Liver (tissue), 3 donors: Measurements from ENCODE around the gene PDE4D.

Experiments used
- EGR1 ChIP-seq, 2 donors: IDR thresholded peaks; 2 replicates each; pipeline ENCODE4 v1.6.1; 2016 to 2018; ENCODE audit warnings: antibody characterized with exemption in 2 of 2, low read depth in 2 of 2
- FOXA1 ChIP-seq: IDR thresholded peaks from 2 replicates; pipeline ENCODE4 v1.6.1; 2016; ENCODE audit warnings: antibody characterized with exemption
- GABPA ChIP-seq, 2 donors: IDR thresholded peaks in 1 of 2; conservative IDR thresholded peaks in 1 of 2; 2 replicates each; pipeline ENCODE4 v1.6.1; 2016; ENCODE audit warnings: antibody characterized with exemption in 2 of 2, mild to moderate bottlenecking in 1 of 2, moderate library complexity in 1 of 2
- HNF4G ChIP-seq: IDR thresholded peaks from 2 replicates; pipeline ENCODE4 v1.6.1; 2016; ENCODE audit warnings: antibody characterized with exemption
- JUND ChIP-seq, 2 donors: IDR thresholded peaks; 2 replicates each; pipeline ENCODE4 v1.6.1; 2016; ENCODE audit warnings: antibody characterized with exemption in 2 of 2
- RAD21 ChIP-seq, 2 donors: IDR thresholded peaks; 2 replicates each; pipeline ENCODE4 v1.6.1; 2016; ENCODE audit warnings: antibody characterized with exemption in 2 of 2, mild to moderate bottlenecking in 2 of 2
- SP1 ChIP-seq: IDR thresholded peaks from 2 replicates; pipeline ENCODE4 v1.6.1; 2018; ENCODE audit warnings: antibody characterized with exemption, mild to moderate bottlenecking
- TAF1 ChIP-seq: conservative IDR thresholded peaks from 2 replicates; pipeline ENCODE4 v1.6.1; 2016; ENCODE audit warnings: antibody characterized with exemption, mild to moderate bottlenecking
- YY1 ChIP-seq: IDR thresholded peaks from 2 replicates; pipeline ENCODE4 v1.6.1; 2016; ENCODE audit warnings: antibody characterized with exemption, mild to moderate bottlenecking
- TF ChIP-seq, protein P1 (sequence below): fragments of 150-350 bp; IDR thresholded peaks from 2 replicates; pipeline ENCODE4 v1.5.1; 2017; ENCODE audit warnings: improper control_type of control experiment, low read depth, low read length; ENCODE audit not compliant: missing input control
- TF ChIP-seq, protein P2 (sequence below): IDR thresholded peaks from 2 replicates; pipeline ENCODE4 v1.6.1; 2016; ENCODE audit warnings: antibody characterized with exemption
- TF ChIP-seq, protein P3 (sequence below): IDR thresholded peaks from 2 replicates; pipeline ENCODE4 v1.6.1; 2016; ENCODE audit warnings: antibody characterized with exemption
- TF ChIP-seq, protein P4 (sequence below): IDR thresholded peaks from 2 replicates; pipeline ENCODE4 v1.6.1; 2016; ENCODE audit warnings: antibody characterized with exemption, mild to moderate bottlenecking
- TF ChIP-seq, protein P5 (sequence below): IDR thresholded peaks from 2 replicates; pipeline ENCODE4 v1.6.1; 2016; ENCODE audit warnings: antibody characterized with exemption
- donor health status: healthy.
- donor health status: healthy.

DNA sequence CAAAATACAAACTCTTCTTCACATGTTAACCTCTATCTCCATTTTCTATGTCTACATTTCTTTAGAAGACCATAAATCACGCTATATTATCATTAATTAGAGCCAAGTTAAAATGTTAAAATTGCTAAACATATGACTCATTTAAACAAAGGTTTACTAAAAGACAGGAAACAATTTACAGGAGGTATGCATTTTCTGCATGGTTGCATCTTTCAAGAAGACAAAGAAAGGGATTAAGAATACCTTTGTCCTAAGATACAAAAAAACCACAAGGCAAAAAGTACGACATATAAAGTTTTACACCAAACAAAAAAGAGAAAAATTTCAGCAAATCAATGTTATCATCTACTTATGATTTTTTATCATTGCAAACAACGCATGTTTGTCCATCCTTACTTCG is 324.4 kb downstream of the PDE4D start:
- TF ChIP-seq, protein P1, sequence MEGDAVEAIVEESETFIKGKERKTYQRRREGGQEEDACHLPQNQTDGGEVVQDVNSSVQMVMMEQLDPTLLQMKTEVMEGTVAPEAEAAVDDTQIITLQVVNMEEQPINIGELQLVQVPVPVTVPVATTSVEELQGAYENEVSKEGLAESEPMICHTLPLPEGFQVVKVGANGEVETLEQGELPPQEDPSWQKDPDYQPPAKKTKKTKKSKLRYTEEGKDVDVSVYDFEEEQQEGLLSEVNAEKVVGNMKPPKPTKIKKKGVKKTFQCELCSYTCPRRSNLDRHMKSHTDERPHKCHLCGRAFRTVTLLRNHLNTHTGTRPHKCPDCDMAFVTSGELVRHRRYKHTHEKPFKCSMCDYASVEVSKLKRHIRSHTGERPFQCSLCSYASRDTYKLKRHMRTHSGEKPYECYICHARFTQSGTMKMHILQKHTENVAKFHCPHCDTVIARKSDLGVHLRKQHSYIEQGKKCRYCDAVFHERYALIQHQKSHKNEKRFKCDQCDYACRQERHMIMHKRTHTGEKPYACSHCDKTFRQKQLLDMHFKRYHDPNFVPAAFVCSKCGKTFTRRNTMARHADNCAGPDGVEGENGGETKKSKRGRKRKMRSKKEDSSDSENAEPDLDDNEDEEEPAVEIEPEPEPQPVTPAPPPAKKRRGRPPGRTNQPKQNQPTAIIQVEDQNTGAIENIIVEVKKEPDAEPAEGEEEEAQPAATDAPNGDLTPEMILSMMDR: no peak
- TF ChIP-seq SP1 (no peak), HNF4G (no peak), YY1 (no peak), RAD21 (IDR thresholded peaks at IDR 0.05) (no peak), TAF1 (no peak), FOXA1 (no peak), GABPA (IDR thresholded peaks at IDR 0.05 in 1 of 2, conservative IDR thresholded peaks at IDR 0.05 in 1 of 2) (no peak), JUND (IDR thresholded peaks at IDR 0.05) (no peak), EGR1 (IDR thresholded peaks at IDR 0.05; ENCODE audit: low read depth in 2 of 2) (no peak)
- TF ChIP-seq, protein P2, sequence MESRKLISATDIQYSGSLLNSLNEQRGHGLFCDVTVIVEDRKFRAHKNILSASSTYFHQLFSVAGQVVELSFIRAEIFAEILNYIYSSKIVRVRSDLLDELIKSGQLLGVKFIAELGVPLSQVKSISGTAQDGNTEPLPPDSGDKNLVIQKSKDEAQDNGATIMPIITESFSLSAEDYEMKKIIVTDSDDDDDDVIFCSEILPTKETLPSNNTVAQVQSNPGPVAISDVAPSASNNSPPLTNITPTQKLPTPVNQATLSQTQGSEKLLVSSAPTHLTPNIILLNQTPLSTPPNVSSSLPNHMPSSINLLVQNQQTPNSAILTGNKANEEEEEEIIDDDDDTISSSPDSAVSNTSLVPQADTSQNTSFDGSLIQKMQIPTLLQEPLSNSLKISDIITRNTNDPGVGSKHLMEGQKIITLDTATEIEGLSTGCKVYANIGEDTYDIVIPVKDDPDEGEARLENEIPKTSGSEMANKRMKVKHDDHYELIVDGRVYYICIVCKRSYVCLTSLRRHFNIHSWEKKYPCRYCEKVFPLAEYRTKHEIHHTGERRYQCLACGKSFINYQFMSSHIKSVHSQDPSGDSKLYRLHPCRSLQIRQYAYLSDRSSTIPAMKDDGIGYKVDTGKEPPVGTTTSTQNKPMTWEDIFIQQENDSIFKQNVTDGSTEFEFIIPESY: no peak
- TF ChIP-seq, protein P3, sequence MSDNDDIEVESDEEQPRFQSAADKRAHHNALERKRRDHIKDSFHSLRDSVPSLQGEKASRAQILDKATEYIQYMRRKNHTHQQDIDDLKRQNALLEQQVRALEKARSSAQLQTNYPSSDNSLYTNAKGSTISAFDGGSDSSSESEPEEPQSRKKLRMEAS: no peak
- TF ChIP-seq, protein P4, sequence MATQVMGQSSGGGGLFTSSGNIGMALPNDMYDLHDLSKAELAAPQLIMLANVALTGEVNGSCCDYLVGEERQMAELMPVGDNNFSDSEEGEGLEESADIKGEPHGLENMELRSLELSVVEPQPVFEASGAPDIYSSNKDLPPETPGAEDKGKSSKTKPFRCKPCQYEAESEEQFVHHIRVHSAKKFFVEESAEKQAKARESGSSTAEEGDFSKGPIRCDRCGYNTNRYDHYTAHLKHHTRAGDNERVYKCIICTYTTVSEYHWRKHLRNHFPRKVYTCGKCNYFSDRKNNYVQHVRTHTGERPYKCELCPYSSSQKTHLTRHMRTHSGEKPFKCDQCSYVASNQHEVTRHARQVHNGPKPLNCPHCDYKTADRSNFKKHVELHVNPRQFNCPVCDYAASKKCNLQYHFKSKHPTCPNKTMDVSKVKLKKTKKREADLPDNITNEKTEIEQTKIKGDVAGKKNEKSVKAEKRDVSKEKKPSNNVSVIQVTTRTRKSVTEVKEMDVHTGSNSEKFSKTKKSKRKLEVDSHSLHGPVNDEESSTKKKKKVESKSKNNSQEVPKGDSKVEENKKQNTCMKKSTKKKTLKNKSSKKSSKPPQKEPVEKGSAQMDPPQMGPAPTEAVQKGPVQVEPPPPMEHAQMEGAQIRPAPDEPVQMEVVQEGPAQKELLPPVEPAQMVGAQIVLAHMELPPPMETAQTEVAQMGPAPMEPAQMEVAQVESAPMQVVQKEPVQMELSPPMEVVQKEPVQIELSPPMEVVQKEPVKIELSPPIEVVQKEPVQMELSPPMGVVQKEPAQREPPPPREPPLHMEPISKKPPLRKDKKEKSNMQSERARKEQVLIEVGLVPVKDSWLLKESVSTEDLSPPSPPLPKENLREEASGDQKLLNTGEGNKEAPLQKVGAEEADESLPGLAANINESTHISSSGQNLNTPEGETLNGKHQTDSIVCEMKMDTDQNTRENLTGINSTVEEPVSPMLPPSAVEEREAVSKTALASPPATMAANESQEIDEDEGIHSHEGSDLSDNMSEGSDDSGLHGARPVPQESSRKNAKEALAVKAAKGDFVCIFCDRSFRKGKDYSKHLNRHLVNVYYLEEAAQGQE: no peak
- TF ChIP-seq, protein P5, sequence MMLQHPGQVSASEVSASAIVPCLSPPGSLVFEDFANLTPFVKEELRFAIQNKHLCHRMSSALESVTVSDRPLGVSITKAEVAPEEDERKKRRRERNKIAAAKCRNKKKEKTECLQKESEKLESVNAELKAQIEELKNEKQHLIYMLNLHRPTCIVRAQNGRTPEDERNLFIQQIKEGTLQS: no peak
